Vagina (tissue), 2 donors: ENCODE data around the gene RAP1A. TPM values are rescaled to one million over a fixed set of nuclear protein-coding genes. Genes with fewer than 3 reads are reported as not detected.

ENCODE experiments used
- DNase-seq, 2 donors: peaks; one replicate each; pipeline ENCODE4 v3.0.0-alpha.2; 2017; ENCODE audit errors: extremely low spot score in 2 of 2
- H3K27ac ChIP-seq: fragments of 200-600 bp; sonication (generic); one replicate; pipeline ENCODE4 v1.5.1; 2019
- H3K27me3 ChIP-seq: fragments of 200-600 bp; sonication (generic); one replicate; pipeline ENCODE4 v1.5.1; 2019
- H3K36me3 ChIP-seq, 2 donors: fragments of 200-600 bp; sonication (generic); one replicate each; pipeline ENCODE4 v1.5.1; 2017 to 2019
- H3K4me1 ChIP-seq: fragments of 200-600 bp; sonication (generic); one replicate; pipeline ENCODE4 v1.5.1; 2019
- H3K4me3 ChIP-seq, 2 donors: fragments of 200-600 bp; sonication (generic); 1 replicate in 1 of 2; 2 replicates in 1 of 2; pipeline ENCODE4 v1.5.1; 2016 to 2019
- H3K9me3 ChIP-seq: fragments of 200-600 bp; sonication (generic); one replicate; pipeline ENCODE4 v1.5.1; 2019
- CTCF ChIP-seq, 3 experiments: fragments of 450-650 bp in 2 of 3; fragments of 200-600 bp in 1 of 3; sonication (generic) in 1 of 3; IDR thresholded peaks; one replicate each; pipeline ENCODE4 v1.5.1; 2017 to 2019; ENCODE audit warnings: antibody characterized with exemption in 3 of 3, mild to moderate bottlenecking in 2 of 3, moderate library complexity in 2 of 3
- POLR2A ChIP-seq, 2 donors: fragments of 450-650 bp; IDR thresholded peaks; one replicate each; pipeline ENCODE4 v1.6.1; 2017; ENCODE audit warnings: antibody characterized with exemption in 2 of 2, mild to moderate bottlenecking in 2 of 2, moderate library complexity in 2 of 2
- POLR2AphosphoS5 ChIP-seq, 2 donors: sonication (generic); formaldehyde crosslinking; IDR thresholded peaks; one replicate each; pipeline ENCODE4 v1.9.0; 2017; ENCODE audit warnings: antibody characterized with exemption in 2 of 2, mild to moderate bottlenecking in 2 of 2, low read depth in 1 of 2; ENCODE audit not compliant: insufficient read depth in 1 of 2
- intact Hi-C: fragments of 100-400 bp; cut with DNase I; formaldehyde crosslinking; loops from one replicate; pipeline ENCODE4 v1.15.1; 2023
- total RNA-seq: library from RNA; depleted of rRNA; stranded (reverse); fragments of >200 nt; gene quantifications from one replicate; pipeline ENCODE4 v1.2.3, GENCODE V29; 2016

Gene RAP1A
- total RNA-seq, 1 donor from 2014 or later, result 52.5 TPM

- no peak for TF ChIP-seq POLR2A (IDR thresholded peaks at IDR 0.05)
- no peak for TF ChIP-seq POLR2AphosphoS5 (IDR thresholded peaks at IDR 0.05; ENCODE audit: insufficient read depth in 1 of 2, low read depth in 1 of 2)
- no peak for TF ChIP-seq CTCF (IDR thresholded peaks at IDR 0.05)
- Histone ChIP-seq H3K4me3 (no peak overlapping the region), H3K4me1 (peaks cover 11% of the 10 kb centered on the region), H3K27me3 (no peaks in the 10 kb centered on the region), H3K9me3 (no peaks in the 10 kb centered on the region), H3K36me3 (peaks cover 0 to 8% of the 10 kb centered on the region in 2 donors), H3K27ac (no peak overlapping the region)
- no peak for DNase-seq
- intact Hi-C loops, result no loop called here
Measured at GRCh38 chr1:111690306-111690617, 70.7 kb downstream of the RAP1A start.

- DNase-seq, result no peak
- H3K9me3 ChIP-seq, result no peaks in the 10 kb centered on the region
- H3K4me3 ChIP-seq, result no peak overlapping the region
- H3K27ac ChIP-seq, result no peak overlapping the region
- peaks cover 11% of the 10 kb centered on the region for H3K4me1 ChIP-seq
- H3K36me3 ChIP-seq, result peaks cover 0 to 8% of the 10 kb centered on the region in 2 donors
- TF ChIP-seq CTCF (IDR thresholded peaks at IDR 0.05) (no peak), POLR2A (IDR thresholded peaks at IDR 0.05) (no peak), POLR2AphosphoS5 (IDR thresholded peaks at IDR 0.05; ENCODE audit: insufficient read depth in 1 of 2, low read depth in 1 of 2) (no peak)
- intact Hi-C loops, result no loop called here
- no peaks in the 10 kb centered on the region for H3K27me3 ChIP-seq
Measured at GRCh38 chr1:111691886-111692285, 72.3 kb downstream of the RAP1A start.

GRCh38 chr1:111695801-111696200, 76.2 kb downstream of the RAP1A start:
- Histone ChIP-seq H3K36me3 (peaks cover 0 to 23% of the 10 kb centered on the region in 2 donors), H3K27me3 (no peaks in the 10 kb centered on the region), H3K27ac (no peak overlapping the region), H3K9me3 (no peaks in the 10 kb centered on the region), H3K4me3 (no peak overlapping the region), H3K4me1 (no peaks in the 10 kb centered on the region)
- intact Hi-C loops, result no loop called here
- no peak for TF ChIP-seq POLR2A (IDR thresholded peaks at IDR 0.05)
- no peak for TF ChIP-seq POLR2AphosphoS5 (IDR thresholded peaks at IDR 0.05; ENCODE audit: insufficient read depth in 1 of 2, low read depth in 1 of 2)
- no peak for TF ChIP-seq CTCF (IDR thresholded peaks at IDR 0.05)
- DNase-seq, result no peak

GRCh38 chr1:111696330-111696729, 76.7 kb downstream of the RAP1A start:
- no peak for DNase-seq
- H3K4me1 ChIP-seq, result no peaks in the 10 kb centered on the region
- H3K27ac ChIP-seq, result no peak overlapping the region
- H3K9me3 ChIP-seq, result no peaks in the 10 kb centered on the region
- intact Hi-C loops, result no loop called here
- TF ChIP-seq CTCF (IDR thresholded peaks at IDR 0.05) (no peak), POLR2AphosphoS5 (IDR thresholded peaks at IDR 0.05; ENCODE audit: insufficient read depth in 1 of 2, low read depth in 1 of 2) (no peak), POLR2A (IDR thresholded peaks at IDR 0.05) (no peak)
- H3K27me3 ChIP-seq, result no peaks in the 10 kb centered on the region
- peaks cover 0 to 29% of the 10 kb centered on the region in 2 donors for H3K36me3 ChIP-seq
- H3K4me3 ChIP-seq, result no peak overlapping the region

GRCh38 chr1:111699268-111699667, 79.7 kb downstream of the RAP1A start:
- DNase-seq, result no peak
- H3K36me3 ChIP-seq, result peaks cover 0 to 44% of the 10 kb centered on the region in 2 donors

More at GRCh38 chr1:111699268-111699667, 79.7 kb downstream of the RAP1A start:
- intact Hi-C loops, result no loop called here
- H3K27ac ChIP-seq, result no peak overlapping the region
- no peaks in the 10 kb centered on the region for H3K27me3 ChIP-seq
- no peaks in the 10 kb centered on the region for H3K9me3 ChIP-seq
- no peak for TF ChIP-seq POLR2AphosphoS5 (IDR thresholded peaks at IDR 0.05; ENCODE audit: insufficient read depth in 1 of 2, low read depth in 1 of 2)
- TF ChIP-seq POLR2A (IDR thresholded peaks at IDR 0.05), result no peak
- no peak for TF ChIP-seq CTCF (IDR thresholded peaks at IDR 0.05)
- H3K4me3 ChIP-seq, result no peak overlapping the region
- no peaks in the 10 kb centered on the region for H3K4me1 ChIP-seq
